ENCODE results near the gene ADAM12. TPM values are rescaled to one million over a fixed set of nuclear protein-coding genes. Genes with fewer than 3 reads are reported as not detected.

Gene ADAM12
- total RNA-seq, 2 donors from 2014 or later, result 0.71 to 1.2 TPM

- H3K27ac ChIP-seq, result no peak overlapping the region
- no peaks in the 10 kb centered on the region for H3K36me3 ChIP-seq
- TF ChIP-seq, protein P1, sequence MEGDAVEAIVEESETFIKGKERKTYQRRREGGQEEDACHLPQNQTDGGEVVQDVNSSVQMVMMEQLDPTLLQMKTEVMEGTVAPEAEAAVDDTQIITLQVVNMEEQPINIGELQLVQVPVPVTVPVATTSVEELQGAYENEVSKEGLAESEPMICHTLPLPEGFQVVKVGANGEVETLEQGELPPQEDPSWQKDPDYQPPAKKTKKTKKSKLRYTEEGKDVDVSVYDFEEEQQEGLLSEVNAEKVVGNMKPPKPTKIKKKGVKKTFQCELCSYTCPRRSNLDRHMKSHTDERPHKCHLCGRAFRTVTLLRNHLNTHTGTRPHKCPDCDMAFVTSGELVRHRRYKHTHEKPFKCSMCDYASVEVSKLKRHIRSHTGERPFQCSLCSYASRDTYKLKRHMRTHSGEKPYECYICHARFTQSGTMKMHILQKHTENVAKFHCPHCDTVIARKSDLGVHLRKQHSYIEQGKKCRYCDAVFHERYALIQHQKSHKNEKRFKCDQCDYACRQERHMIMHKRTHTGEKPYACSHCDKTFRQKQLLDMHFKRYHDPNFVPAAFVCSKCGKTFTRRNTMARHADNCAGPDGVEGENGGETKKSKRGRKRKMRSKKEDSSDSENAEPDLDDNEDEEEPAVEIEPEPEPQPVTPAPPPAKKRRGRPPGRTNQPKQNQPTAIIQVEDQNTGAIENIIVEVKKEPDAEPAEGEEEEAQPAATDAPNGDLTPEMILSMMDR (IDR thresholded peaks at IDR 0.05), result no peak
- H3K27me3 ChIP-seq, result no peaks in the 10 kb centered on the region
- no peak for DNase-seq (ENCODE audit: low spot score)
- no peaks in the 10 kb centered on the region for H3K9me3 ChIP-seq
- H3K4me3 ChIP-seq, result no peak overlapping the region
- H3K4me1 ChIP-seq, result no peaks in the 10 kb centered on the region
These were observed 98.0 kb downstream of the ADAM12 start for GRCh38 chr10:126290232-126290631.

- Histone ChIP-seq H3K9me3 (no peaks in the 10 kb centered on the region), H3K27me3 (no peaks in the 10 kb centered on the region), H3K4me3 (no peak overlapping the region), H3K36me3 (no peaks in the 10 kb centered on the region), H3K27ac (no peak overlapping the region), H3K4me1 (no peaks in the 10 kb centered on the region)
- TF ChIP-seq, protein P1 (IDR thresholded peaks at IDR 0.05), result no peak
- DNase-seq (ENCODE audit: low spot score), result no peak
These were observed 99.5 kb downstream of the ADAM12 start for GRCh38 chr10:126288547-126289493.

DNA sequence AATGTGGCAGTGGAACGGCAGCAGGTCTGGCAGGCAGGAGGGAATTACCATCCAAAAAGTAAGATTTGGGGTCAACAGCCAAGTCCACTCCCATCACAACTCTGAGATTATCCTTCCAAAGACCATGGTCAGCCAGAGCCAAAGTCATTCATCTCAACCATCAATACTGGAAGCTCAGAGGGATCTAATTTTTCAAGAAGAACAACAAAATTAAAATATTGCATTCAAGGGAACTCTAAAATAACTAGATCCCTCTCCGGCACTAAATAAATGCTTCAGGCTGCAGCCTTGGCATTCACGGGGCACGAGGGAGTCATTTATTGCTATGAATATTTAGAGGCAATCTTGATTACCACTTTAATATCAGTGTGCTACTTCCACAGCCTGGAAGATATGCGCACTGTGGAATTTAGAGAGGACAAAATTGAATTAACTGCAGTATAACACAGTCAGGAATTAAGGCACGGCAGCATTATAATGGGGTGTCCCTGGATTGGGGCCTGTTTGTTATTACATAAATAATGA lies 102.0 kb downstream of the ADAM12 start:
- H3K9me3 ChIP-seq, result no peaks in the 10 kb centered on the region
- TF ChIP-seq, protein P1 (IDR thresholded peaks at IDR 0.05), result no peak
- no peaks in the 10 kb centered on the region for H3K27me3 ChIP-seq
- no peak overlapping the region for H3K4me3 ChIP-seq
- H3K27ac ChIP-seq, result no peak overlapping the region
- no peak for DNase-seq (ENCODE audit: low spot score)
- H3K36me3 ChIP-seq, result no peaks in the 10 kb centered on the region
- H3K4me1 ChIP-seq, result no peaks in the 10 kb centered on the region

GRCh38 chr10:126283307-126283706 lies 105.0 kb downstream of the ADAM12 start:
- no peak for DNase-seq (ENCODE audit: low spot score)
- Histone ChIP-seq H3K27me3 (no peaks in the 10 kb centered on the region), H3K9me3 (no peaks in the 10 kb centered on the region), H3K27ac (no peak overlapping the region), H3K4me3 (no peak overlapping the region), H3K4me1 (no peaks in the 10 kb centered on the region), H3K36me3 (no peaks in the 10 kb centered on the region)
- TF ChIP-seq, protein P1 (IDR thresholded peaks at IDR 0.05), result no peak

DNA sequence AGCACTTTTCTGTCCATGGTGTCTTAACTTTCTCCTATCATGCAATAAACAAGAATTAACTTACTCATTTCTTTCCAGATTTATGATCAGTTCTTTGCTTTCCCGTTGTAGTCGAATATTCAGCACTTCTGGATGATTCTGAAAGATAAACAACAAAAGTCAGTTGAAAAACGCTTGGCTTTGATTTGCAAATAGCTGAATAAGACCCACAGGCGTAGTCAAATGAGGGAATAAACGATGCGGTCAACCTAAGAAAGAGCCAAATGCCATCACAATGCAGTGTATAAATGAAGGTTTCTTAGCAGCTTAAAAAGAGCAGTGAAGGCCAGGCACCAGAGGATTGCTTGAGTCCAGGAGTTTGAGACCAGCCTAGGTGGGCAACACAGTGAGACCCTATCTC lies 109.4 kb downstream of the ADAM12 start:
- no peaks in the 10 kb centered on the region for H3K9me3 ChIP-seq
- no peak for DNase-seq (ENCODE audit: low spot score)
- no peak overlapping the region for H3K27ac ChIP-seq
- H3K4me1 ChIP-seq, result no peaks in the 10 kb centered on the region
- no peaks in the 10 kb centered on the region for H3K36me3 ChIP-seq
- H3K4me3 ChIP-seq, result no peak overlapping the region
- TF ChIP-seq, protein P1 (IDR thresholded peaks at IDR 0.05), result no peak
- H3K27me3 ChIP-seq, result no peaks in the 10 kb centered on the region
